ENCODE measurements around the gene ST8SIA4. TPM values are rescaled to one million over a fixed set of nuclear protein-coding genes. Genes with fewer than 3 reads are reported as not detected.

Gene ST8SIA4
- total and polyA plus RNA-seq, 2 experiments from 2014 or later = 3.1 to 6.0 TPM

DNA sequence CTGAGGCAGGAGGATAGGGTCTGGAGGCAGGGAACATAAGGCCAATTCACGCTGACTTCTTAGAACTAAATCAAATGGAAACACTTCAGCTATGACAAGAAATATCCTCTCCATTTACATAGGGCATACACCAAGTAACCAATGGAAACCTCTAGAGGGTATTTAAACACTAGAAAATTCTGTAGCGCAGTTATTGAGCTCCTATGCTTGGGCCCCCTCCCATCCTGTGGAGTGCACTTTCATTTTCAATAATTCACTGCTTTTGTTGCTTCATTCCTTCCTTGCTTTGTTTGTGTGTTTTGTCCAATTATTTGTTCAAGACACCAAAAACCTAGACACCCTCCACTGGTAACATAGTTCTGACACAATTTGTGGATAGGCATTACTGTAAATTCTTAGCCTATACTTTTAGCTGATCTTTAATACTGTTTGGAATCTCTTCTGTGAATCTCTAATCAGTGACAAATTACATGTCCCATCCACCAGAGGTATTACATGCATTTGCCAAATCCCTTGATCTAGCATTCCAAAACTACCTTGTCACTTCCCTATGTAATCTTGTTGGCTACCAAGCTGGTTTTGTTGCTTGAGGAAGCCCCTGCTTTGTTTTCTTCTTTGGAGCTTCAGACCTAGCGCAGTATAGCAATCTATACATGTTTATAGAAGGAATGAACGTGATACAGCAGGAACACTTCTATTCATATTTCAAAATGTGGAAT lies 61.6 kb downstream of the ST8SIA4 start:
- no peak overlapping the region for H3K27ac ChIP-seq
- no peaks in the 10 kb centered on the region for H3K4me1 ChIP-seq (ENCODE audit: insufficient read depth)
- H3K9me3 ChIP-seq (ENCODE audit: low read depth) = no peaks in the 10 kb centered on the region
- no peak for DNase-seq (ENCODE audit: low spot score)
- H2AFZ ChIP-seq = no peak overlapping the region
- H3K4me3 ChIP-seq = no peak overlapping the region
- WGBS (ENCODE audit: low lambda C conversion rate, missing lambda C conversion rate) = 93% methylated on average over 4 of the region's 4 CpGs
- no peaks in the 10 kb centered on the region for H4K20me1 ChIP-seq (ENCODE audit: insufficient read depth, poor library complexity, severe bottlenecking)
- H3K9me2 ChIP-seq (replicated peaks; ENCODE audit: insufficient read depth) = no peaks in the 10 kb centered on the region
- no peaks in the 10 kb centered on the region for H3K79me2 ChIP-seq
- no peaks in the 10 kb centered on the region for H3K27me3 ChIP-seq
- no peak overlapping the region for H3K4me2 ChIP-seq
- TF ChIP-seq EZH2phosphoT487 (IDR thresholded peaks at IDR 0.05; ENCODE audit: low read depth, severe bottlenecking, unreplicated experiment) (no peak), EZH2 (IDR thresholded peaks at IDR 0.05; ENCODE audit: borderline replicate concordance) (no peak)
- TF ChIP-seq, protein P1, sequence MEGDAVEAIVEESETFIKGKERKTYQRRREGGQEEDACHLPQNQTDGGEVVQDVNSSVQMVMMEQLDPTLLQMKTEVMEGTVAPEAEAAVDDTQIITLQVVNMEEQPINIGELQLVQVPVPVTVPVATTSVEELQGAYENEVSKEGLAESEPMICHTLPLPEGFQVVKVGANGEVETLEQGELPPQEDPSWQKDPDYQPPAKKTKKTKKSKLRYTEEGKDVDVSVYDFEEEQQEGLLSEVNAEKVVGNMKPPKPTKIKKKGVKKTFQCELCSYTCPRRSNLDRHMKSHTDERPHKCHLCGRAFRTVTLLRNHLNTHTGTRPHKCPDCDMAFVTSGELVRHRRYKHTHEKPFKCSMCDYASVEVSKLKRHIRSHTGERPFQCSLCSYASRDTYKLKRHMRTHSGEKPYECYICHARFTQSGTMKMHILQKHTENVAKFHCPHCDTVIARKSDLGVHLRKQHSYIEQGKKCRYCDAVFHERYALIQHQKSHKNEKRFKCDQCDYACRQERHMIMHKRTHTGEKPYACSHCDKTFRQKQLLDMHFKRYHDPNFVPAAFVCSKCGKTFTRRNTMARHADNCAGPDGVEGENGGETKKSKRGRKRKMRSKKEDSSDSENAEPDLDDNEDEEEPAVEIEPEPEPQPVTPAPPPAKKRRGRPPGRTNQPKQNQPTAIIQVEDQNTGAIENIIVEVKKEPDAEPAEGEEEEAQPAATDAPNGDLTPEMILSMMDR (IDR thresholded peaks at IDR 0.05; ENCODE audit: poor library complexity) = no peak
- H3K36me3 ChIP-seq (replicated peaks; ENCODE audit: insufficient read depth, low read depth) = no peaks in the 10 kb centered on the region

DNA sequence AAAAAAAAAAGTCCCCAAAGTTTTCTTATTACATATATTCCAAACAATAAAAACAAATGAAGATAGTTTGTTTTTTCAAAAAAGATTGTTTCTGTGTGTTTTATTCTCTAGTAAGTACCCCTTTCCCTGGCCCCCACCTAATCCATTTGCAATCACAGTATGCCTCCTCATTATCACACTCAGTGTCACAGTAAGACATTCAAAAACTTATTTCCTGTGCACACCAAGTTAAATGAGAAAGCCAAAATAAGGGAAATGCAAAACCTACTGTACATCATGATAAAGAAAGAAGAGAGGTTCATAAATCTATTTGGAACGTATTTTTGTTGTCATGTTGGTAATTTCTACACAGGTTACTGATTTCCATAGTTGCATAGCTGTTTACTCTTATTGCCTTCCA lies 62.3 kb downstream of the ST8SIA4 start:
- H3K4me2 ChIP-seq = no peak overlapping the region
- H4K20me1 ChIP-seq (ENCODE audit: insufficient read depth, poor library complexity, severe bottlenecking) = no peaks in the 10 kb centered on the region
- TF ChIP-seq EZH2phosphoT487 (IDR thresholded peaks at IDR 0.05; ENCODE audit: low read depth, severe bottlenecking, unreplicated experiment) (no peak), EZH2 (IDR thresholded peaks at IDR 0.05; ENCODE audit: borderline replicate concordance) (no peak)
- TF ChIP-seq, protein P1 (IDR thresholded peaks at IDR 0.05; ENCODE audit: poor library complexity) = no peak
- no peaks in the 10 kb centered on the region for H3K9me3 ChIP-seq (ENCODE audit: low read depth)
- DNase-seq (ENCODE audit: low spot score) = no peak
- H3K36me3 ChIP-seq (replicated peaks; ENCODE audit: insufficient read depth, low read depth) = no peaks in the 10 kb centered on the region
- WGBS (ENCODE audit: low lambda C conversion rate, missing lambda C conversion rate) = 73% methylated on average over 1 of the region's 1 CpG
- H3K27ac ChIP-seq = no peak overlapping the region
- H3K9me2 ChIP-seq (replicated peaks; ENCODE audit: insufficient read depth) = no peaks in the 10 kb centered on the region
- no peak overlapping the region for H3K4me3 ChIP-seq
- H3K27me3 ChIP-seq = no peaks in the 10 kb centered on the region
- no peaks in the 10 kb centered on the region for H3K79me2 ChIP-seq
- no peaks in the 10 kb centered on the region for H3K4me1 ChIP-seq (ENCODE audit: insufficient read depth)
- H2AFZ ChIP-seq = no peak overlapping the region

DNA sequence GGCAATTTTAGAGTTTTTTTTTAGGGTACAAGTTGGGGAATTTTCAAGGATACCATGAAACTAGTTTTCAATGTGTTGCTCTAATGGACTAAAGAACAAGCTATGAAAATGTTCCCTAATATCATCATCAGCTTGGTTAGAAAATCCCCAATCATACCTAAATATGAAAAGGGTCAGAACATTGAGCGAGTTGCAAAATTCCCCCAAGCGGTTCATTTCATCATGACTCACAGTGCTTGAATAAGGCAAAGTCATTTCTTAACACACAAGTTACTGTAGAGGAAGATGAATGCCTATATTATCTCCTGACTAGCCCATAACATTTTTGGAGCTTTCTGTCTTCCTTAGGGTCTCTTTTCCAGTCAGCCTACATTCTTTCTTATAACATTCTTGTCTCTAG lies 62.7 kb downstream of the ST8SIA4 start:
- no peak for DNase-seq (ENCODE audit: low spot score)
- 77% methylated on average over 2 of the region's 2 CpGs for WGBS (ENCODE audit: low lambda C conversion rate, missing lambda C conversion rate)
- H3K27me3 ChIP-seq = no peaks in the 10 kb centered on the region
- H3K4me3 ChIP-seq = no peak overlapping the region
- no peaks in the 10 kb centered on the region for H3K79me2 ChIP-seq
- H3K9me3 ChIP-seq (ENCODE audit: low read depth) = no peaks in the 10 kb centered on the region
- H3K36me3 ChIP-seq (replicated peaks; ENCODE audit: insufficient read depth, low read depth) = no peaks in the 10 kb centered on the region
- TF ChIP-seq, protein P1 (IDR thresholded peaks at IDR 0.05; ENCODE audit: poor library complexity) = no peak
- TF ChIP-seq EZH2 (IDR thresholded peaks at IDR 0.05; ENCODE audit: borderline replicate concordance) (no peak), EZH2phosphoT487 (IDR thresholded peaks at IDR 0.05; ENCODE audit: low read depth, severe bottlenecking, unreplicated experiment) (no peak)
- no peak overlapping the region for H3K27ac ChIP-seq
- no peak overlapping the region for H3K4me2 ChIP-seq
- no peaks in the 10 kb centered on the region for H3K9me2 ChIP-seq (replicated peaks; ENCODE audit: insufficient read depth)
- H3K4me1 ChIP-seq (ENCODE audit: insufficient read depth) = no peaks in the 10 kb centered on the region
- no peak overlapping the region for H2AFZ ChIP-seq
- no peaks in the 10 kb centered on the region for H4K20me1 ChIP-seq (ENCODE audit: insufficient read depth, poor library complexity, severe bottlenecking)

Measured in hepatocyte (in vitro differentiated cells).